GM12878 (cell line): ENCODE data around the gene MACROD2. TPM values are rescaled to one million over a fixed set of nuclear protein-coding genes. Genes with fewer than 3 reads are reported as not detected.

Source experiments
- BACH1 ChIP-seq: fragments of 450-650 bp; IDR thresholded peaks from 2 replicates; pipeline ENCODE4 v1.6.1; 2017; ENCODE audit warnings: mild to moderate bottlenecking, borderline replicate concordance
- MTA3 ChIP-seq: IDR thresholded peaks from 2 replicates; pipeline ENCODE4 v1.6.1; 2012; ENCODE audit warnings: low read length, inconsistent platforms, borderline replicate concordance
- NR2C1 ChIP-seq: fragments of 450-650 bp; IDR thresholded peaks from 2 replicates; pipeline ENCODE4 v1.6.1; 2017; ENCODE audit warnings: antibody characterized with exemption, mild to moderate bottlenecking, moderate library complexity
- SP1 ChIP-seq: IDR thresholded peaks from one replicate; pipeline ENCODE4 v1.6.1; 2011; ENCODE audit warnings: low read depth, low read length
- ZBED1 ChIP-seq: IDR thresholded peaks from 2 replicates; pipeline ENCODE4 v1.6.1; 2016; ENCODE audit warnings: borderline replicate concordance
- polyA plus RNA-seq, 11 experiments: library from polyadenylated mRNA; depleted of rRNA in 4 of 11; unstranded in 6 of 11; stranded (reverse) in 5 of 11; fragments of >200 nt; fragmentation: Nextera tagmentation in 4 of 11; fragmentation: Illumina TruSeq in 1 of 11; extraction: Ambion mirVana in 4 of 11; extraction: Trizol in 1 of 11; gene quantifications; 1 replicate in 1 of 11; 2 replicates in 10 of 11; pipeline versions ENCODE4 v1.2.1 to v1.2.3, GENCODE V29; 2011 to 2016; ENCODE audit warnings: inconsistent platforms in 2 of 11, missing spikeins in 2 of 11, low read depth in 1 of 11
- total RNA-seq, 4 experiments: library from RNA; depleted of rRNA in 3 of 4; stranded (reverse); fragments of >200 nt in 3 of 4; fragmentation: Illumina TruSeq in 1 of 4; extraction: Trizol in 1 of 4; gene quantifications; 2 replicates each; pipeline versions ENCODE4 v1.2.1 to v1.2.3, GENCODE V29; 2013 to 2021
- TF ChIP-seq, protein P1 (sequence below): fragments of 450-650 bp; IDR thresholded peaks from 2 replicates; pipeline ENCODE4 v1.6.1; 2017; ENCODE audit warnings: mild to moderate bottlenecking, moderate library complexity
- TF ChIP-seq, protein P2 (sequence below): IDR thresholded peaks from 2 replicates; pipeline ENCODE4 v1.6.1; 2012; ENCODE audit warnings: low read depth, low read length, improper control_type of control experiment
- TF ChIP-seq, protein P3 (sequence below): IDR thresholded peaks from 2 replicates; pipeline ENCODE4 v1.6.1; 2011; ENCODE audit warnings: low read depth, mild to moderate bottlenecking, low read length, moderate library complexity, borderline replicate concordance; ENCODE audit errors: extremely low read depth

The MACROD2 gene
- total and polyA plus RNA-seq, 10 of the 15 experiments (the other 5 are each of a cell fraction or from before 2014, with no cell fraction given) = 1.1 to 21.5 (median 2.2) TPM

DNA sequence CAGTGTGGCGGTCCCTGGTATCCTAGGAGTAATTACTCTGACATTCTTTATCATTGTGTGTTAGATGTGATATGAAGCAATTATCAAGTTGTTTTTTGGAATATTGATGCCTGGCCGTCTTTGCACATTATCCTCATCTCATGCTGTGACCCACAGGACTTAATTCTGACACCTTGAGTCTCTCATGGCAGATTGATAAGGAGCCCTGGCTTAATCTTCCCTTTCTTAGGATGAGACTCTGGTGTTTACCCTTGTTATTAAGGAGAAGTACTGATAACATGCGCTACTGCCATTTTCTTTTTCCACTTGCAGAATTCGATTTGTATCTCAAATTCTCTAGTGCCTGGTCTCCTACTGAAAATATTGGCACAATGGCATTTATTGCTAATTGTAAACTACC lies 1597.8 kb downstream of the MACROD2 start (continued):
- TF ChIP-seq, protein P1, sequence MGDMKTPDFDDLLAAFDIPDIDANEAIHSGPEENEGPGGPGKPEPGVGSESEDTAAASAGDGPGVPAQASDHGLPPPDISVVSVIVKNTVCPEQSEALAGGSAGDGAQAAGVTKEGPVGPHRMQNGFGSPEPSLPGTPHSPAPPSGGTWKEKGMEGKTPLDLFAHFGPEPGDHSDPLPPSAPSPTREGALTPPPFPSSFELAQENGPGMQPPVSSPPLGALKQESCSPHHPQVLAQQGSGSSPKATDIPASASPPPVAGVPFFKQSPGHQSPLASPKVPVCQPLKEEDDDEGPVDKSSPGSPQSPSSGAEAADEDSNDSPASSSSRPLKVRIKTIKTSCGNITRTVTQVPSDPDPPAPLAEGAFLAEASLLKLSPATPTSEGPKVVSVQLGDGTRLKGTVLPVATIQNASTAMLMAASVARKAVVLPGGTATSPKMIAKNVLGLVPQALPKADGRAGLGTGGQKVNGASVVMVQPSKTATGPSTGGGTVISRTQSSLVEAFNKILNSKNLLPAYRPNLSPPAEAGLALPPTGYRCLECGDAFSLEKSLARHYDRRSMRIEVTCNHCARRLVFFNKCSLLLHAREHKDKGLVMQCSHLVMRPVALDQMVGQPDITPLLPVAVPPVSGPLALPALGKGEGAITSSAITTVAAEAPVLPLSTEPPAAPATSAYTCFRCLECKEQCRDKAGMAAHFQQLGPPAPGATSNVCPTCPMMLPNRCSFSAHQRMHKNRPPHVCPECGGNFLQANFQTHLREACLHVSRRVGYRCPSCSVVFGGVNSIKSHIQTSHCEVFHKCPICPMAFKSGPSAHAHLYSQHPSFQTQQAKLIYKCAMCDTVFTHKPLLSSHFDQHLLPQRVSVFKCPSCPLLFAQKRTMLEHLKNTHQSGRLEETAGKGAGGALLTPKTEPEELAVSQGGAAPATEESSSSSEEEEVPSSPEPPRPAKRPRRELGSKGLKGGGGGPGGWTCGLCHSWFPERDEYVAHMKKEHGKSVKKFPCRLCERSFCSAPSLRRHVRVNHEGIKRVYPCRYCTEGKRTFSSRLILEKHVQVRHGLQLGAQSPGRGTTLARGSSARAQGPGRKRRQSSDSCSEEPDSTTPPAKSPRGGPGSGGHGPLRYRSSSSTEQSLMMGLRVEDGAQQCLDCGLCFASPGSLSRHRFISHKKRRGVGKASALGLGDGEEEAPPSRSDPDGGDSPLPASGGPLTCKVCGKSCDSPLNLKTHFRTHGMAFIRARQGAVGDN = no peak
- TF ChIP-seq NR2C1 (no peak), ZBED1 (no peak), MTA3 (no peak), SP1 (no peak), BACH1 (no peak)
- TF ChIP-seq, protein P2, sequence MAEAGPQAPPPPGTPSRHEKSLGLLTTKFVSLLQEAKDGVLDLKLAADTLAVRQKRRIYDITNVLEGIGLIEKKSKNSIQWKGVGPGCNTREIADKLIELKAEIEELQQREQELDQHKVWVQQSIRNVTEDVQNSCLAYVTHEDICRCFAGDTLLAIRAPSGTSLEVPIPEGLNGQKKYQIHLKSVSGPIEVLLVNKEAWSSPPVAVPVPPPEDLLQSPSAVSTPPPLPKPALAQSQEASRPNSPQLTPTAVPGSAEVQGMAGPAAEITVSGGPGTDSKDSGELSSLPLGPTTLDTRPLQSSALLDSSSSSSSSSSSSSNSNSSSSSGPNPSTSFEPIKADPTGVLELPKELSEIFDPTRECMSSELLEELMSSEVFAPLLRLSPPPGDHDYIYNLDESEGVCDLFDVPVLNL = no peak
- TF ChIP-seq, protein P3, sequence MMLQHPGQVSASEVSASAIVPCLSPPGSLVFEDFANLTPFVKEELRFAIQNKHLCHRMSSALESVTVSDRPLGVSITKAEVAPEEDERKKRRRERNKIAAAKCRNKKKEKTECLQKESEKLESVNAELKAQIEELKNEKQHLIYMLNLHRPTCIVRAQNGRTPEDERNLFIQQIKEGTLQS = no peak
